Measurements from ENCODE around the gene FAM171A2.
"Not testable (repeated sequence)": the region's sequence is repeated elsewhere in the genome, so short reads cannot be mapped to it uniquely, and the experiment has no call there.

Gene FAM171A2

DNA sequence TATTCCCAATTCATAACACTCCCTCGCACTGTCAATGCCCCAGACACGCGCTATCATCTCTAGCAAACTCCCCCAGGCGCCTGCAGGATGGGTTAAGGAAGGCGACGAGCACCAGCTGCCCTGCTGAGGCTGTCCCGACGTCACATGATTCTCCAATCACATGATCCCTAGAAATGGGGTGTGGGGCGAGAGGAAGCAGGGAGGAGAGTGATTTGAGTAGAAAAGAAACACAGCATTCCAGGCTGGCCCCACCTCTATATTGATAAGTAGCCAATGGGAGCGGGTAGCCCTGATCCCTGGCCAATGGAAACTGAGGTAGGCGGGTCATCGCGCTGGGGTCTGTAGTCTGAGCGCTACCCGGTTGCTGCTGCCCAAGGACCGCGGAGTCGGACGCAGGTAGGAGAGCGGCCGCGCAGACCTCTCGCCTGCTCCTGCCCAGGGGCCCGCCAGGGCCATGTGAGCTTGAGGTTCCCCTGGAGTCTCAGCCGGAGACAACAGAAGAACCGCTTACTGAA is 18.7 kb downstream of the FAM171A2 start, which contains the start of gene GRN:
GRN (plus strand) TSS at position 364 of the 515 bp plus-strand sequence. CDS start 3,863 bp downstream, outside the sequence.
- peak; percentile 95 for DNase-seq

- no peak for DNase-seq
Observed at GRCh38 chr17:44343510-44344209, 20.0 kb downstream of the FAM171A2 start.

- not testable (repeated sequence) for DNase-seq
Observed at GRCh38 chr17:44340553-44340952, 23.1 kb downstream of the FAM171A2 start.

GRCh38 chr17:44338702-44339101 is 25.0 kb downstream of the FAM171A2 start:
- DNase-seq: peak; percentile 51

- no peak for DNase-seq
Observed at GRCh38 chr17:44335968-44336367, 27.7 kb downstream of the FAM171A2 start.

DNA sequence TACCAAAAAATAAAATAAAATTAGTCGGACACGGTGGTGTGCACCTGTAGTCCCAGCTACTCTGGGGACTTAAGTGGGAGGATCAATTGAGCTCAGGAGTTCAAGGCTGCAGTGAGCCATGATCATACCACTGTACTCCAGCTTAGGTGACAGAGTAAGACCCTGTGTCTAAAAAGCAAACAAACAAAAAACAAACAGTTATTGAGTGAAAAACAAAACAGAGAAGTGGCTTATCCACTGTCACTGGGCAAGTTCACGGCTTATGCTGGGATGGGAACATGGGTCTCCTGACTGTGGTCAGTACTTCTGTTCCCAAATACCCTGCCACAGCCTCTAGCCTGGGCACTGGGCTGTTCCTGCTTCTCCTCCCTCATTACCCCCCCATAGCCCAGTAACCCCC is 28.1 kb downstream of the FAM171A2 start:
- no peak for DNase-seq

- DNase-seq: peak; percentile 96
Observed at GRCh38 chr17:44334727-44335126, 28.9 kb downstream of the FAM171A2 start.

DNA sequence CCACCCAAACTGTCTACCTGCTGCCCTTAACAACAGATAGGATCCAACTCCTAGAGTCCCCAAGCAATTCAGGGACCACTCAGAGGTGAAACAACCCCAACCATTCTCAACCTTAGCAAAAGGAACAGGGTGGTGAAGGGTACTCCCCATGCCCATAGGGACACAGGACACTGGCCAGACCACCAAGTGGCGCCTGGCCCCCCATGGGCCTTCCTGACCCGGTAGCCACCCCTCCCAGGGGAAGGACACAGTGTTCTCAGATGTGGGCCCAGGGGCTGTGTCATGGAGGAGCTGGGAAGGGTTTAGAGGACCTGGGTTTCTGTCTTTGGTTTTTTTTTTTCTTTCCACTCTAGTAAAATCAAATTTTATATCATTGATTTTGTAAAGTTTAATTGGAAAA is 29.3 kb downstream of the FAM171A2 start:
- DNase-seq: no peak

GRCh38 chr17:44333371-44333770 is 30.3 kb downstream of the FAM171A2 start:
- no peak for DNase-seq

GRCh38 chr17:44331249-44331760 is 32.3 kb downstream of the FAM171A2 start:
- DNase-seq: peak; percentile 89

DNA sequence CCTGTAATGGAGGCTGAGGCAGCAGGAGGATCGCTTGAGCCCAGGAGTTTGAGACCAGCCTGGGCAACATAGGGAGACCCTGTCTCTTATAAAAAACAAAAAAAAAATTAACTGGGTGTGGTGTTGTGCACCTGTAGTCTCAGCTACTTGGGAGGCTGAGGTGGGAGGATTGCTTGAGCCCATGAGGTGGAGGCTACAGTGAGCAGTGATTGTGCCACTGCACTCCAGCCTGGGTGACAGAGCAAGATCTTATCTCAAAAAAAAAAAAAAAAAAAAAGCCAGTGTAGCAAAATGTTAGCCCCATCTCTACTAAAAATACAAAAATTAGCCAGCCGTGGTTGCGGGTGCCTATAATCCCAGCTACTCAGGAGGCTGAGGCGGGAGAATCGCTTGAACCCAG is 33.4 kb downstream of the FAM171A2 start:
- not testable (repeated sequence) for DNase-seq

- not testable (repeated sequence) for DNase-seq
Observed at GRCh38 chr17:44329516-44329915, 34.1 kb downstream of the FAM171A2 start.

- no peak for DNase-seq
Observed at GRCh38 chr17:44327715-44328449, 35.8 kb downstream of the FAM171A2 start.

GRCh38 chr17:44326861-44327444 is 36.7 kb downstream of the FAM171A2 start:
- DNase-seq: peak; percentile 97

GRCh38 chr17:44324571-44325275 is 38.9 kb downstream of the FAM171A2 start, which contains the start of gene SLC25A39:
SLC25A39 (minus strand) TSS chr17:44324823; CDS start chr17:44323562, 1,261 bp downstream.
- peak; percentile 97 for DNase-seq

DNA sequence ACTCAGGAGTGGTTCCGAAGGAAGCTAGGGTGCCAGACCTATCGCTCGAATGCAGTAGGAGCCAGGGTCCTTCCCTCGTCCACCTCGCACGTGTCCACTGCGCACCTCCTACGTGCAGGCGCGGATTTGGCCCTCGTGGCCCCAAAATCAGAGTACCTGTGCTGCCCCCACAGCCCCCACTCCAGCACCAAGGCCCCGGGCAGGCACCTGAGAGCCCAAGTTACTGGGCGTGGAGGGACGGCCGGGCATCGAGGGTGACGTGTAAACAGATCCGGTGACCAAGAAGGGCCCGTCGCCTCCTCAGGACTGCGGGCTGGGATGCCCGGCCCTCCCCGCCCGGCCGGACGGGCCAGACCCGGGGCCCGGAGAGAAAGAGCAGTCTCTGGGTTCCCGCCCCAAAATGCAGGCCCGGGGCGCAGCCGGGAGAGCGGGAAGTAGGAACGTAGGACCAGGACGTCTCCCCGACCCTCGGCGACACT is 39.5 kb downstream of the FAM171A2 start:
- peak; percentile 29 for DNase-seq

DNA sequence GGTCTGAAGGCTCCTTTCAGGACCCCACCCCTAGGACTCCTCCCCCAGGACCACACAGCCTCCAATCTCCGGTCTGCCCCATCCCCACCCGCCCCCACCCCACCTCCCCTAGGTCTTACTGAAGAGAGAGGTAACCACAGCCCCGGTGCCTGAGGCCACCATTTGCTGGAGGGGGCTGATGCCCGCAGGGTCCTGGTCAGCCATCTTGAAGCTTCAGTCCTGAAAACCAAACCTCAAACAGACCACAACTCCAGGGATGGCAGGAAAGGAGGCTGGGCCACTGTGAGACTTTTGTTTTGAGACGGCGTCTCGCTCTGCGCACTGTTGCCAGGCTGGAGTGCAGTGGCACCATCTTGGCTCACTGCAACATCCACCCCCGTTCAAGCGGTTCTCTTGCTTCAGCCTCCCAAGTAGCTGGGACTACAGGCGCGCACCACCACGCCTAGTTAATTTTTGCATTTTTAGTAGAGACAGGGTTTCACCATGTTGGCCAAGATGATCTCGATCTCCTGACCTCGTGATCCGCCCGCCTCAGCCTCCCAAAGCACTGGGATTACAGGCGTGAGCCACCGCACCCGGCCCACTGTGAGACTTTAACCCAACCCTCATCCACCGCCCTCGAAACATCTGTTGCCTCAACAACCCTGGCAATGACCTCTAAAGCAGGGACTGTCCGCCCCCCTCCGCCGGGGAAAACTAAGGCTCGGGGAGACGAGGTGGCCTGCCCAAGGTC is 40.1 kb downstream of the FAM171A2 start:
- no peak for DNase-seq

DNA sequence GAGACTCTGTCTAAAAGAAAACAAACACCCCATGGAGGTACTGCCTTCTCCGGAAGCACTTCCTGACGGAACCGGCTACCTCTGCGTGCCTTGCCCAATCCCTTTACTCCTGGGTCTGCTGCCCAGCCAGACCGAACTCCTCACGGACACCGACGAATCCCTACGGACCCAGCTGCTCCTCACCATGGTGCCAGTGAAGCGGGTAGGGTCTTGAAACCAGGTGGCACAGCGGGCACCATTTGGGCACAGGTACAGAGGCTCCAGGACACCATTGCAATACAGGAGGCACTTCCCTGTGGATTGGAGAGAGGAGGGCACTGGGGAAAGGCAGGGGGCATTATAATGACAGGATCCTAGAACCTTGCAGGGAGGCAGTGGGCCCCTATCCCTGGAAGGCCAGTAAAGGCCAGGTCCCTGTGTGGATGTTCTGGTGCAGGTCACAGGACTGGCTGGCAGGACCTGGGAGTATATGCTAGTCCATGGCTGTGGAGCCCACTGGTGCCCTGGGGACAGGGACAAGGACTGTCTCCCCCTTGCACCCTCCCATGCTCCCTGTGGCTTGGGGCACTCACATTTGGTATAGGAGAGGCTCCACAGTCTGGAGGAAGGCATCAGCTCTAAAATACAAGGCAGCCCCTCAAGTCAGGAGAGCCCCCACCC is 41.3 kb downstream of the FAM171A2 start:
- no peak for DNase-seq

GRCh38 chr17:44321246-44322120 is 42.2 kb downstream of the FAM171A2 start:
- DNase-seq: no peak

GRCh38 chr17:44320066-44320465 is 43.6 kb downstream of the FAM171A2 start:
- no peak for DNase-seq

Measured in RPMI8226 (cell line).